ENCODE results near the gene APPBP2. TPM values are rescaled to one million over a fixed set of nuclear protein-coding genes. Genes with fewer than 3 reads are reported as not detected.
A peak's percentile ranks its signal among the peaks of the same experiment; 100 is the strongest.

Gene APPBP2
- total RNA-seq, 1 donor from 2014 or later, result 34.8 TPM

DNA sequence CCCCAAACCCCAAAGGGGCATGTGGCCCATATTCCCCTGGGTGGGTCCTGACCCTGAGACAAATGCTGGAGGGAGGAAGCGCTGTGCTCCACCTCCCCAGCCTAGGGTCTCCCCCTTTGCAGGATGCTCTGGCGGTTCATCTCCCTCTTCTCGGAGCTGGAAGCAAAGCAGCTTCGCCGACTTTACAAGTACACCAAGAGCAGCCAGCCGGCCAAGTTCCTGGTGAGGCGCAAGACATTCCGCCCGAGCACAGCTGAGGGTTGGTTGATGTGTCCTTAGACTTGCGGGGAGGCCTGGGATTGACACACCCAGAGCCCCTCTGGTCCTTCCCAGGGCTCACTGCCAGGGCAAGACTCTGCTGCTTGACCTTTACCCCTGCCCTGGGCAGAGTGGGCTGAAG lies 99.4 kb downstream of the APPBP2 start:
- TF ChIP-seq, protein P1, sequence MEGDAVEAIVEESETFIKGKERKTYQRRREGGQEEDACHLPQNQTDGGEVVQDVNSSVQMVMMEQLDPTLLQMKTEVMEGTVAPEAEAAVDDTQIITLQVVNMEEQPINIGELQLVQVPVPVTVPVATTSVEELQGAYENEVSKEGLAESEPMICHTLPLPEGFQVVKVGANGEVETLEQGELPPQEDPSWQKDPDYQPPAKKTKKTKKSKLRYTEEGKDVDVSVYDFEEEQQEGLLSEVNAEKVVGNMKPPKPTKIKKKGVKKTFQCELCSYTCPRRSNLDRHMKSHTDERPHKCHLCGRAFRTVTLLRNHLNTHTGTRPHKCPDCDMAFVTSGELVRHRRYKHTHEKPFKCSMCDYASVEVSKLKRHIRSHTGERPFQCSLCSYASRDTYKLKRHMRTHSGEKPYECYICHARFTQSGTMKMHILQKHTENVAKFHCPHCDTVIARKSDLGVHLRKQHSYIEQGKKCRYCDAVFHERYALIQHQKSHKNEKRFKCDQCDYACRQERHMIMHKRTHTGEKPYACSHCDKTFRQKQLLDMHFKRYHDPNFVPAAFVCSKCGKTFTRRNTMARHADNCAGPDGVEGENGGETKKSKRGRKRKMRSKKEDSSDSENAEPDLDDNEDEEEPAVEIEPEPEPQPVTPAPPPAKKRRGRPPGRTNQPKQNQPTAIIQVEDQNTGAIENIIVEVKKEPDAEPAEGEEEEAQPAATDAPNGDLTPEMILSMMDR (IDR thresholded peaks at IDR 0.05; ENCODE audit: unreplicated experiment), result no peak
- Mint-ChIP-seq H3K9me3 (ENCODE audit: unreplicated experiment) (no peaks in the 10 kb centered on the region), H3K4me3 (ENCODE audit: unreplicated experiment) (no peak overlapping the region), H3K36me3 (ENCODE audit: low read depth, unreplicated experiment) (no peaks in the 10 kb centered on the region), H3K4me1 (ENCODE audit: unreplicated experiment) (peaks cover 2% of the 10 kb centered on the region), H3K27me3 (ENCODE audit: unreplicated experiment) (peaks cover 3% of the 10 kb centered on the region), H3K27ac (ENCODE audit: unreplicated experiment) (no peak overlapping the region)
- DNase-seq (ENCODE audit: low spot score), result no peak

DNA sequence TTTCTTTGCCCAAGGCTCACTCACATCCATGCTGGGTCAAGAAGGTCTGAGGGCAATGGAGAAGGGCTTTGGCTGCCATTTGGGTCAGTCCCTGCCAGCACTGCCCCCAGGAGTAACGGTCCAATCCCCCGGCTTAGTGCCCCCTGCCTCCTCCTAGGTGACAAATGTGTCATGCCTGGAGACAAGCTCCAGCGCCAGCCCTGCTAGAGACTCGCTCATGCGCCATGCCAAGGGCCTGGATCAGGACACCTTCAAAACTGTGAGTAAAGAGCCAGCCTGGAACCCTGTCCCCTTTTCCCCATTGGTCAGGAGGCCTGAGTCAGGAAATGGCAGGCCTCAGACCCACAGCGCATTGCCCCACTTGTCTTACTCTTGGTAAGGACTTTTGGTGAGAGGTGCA lies 100.4 kb downstream of the APPBP2 start:
- TF ChIP-seq, protein P1 (IDR thresholded peaks at IDR 0.05; ENCODE audit: unreplicated experiment), result no peak
- DNase-seq (ENCODE audit: low spot score), result no peak
- no peaks in the 10 kb centered on the region for H3K36me3 Mint-ChIP-seq (ENCODE audit: low read depth, unreplicated experiment)
- H3K9me3 Mint-ChIP-seq (ENCODE audit: unreplicated experiment), result no peaks in the 10 kb centered on the region
- H3K4me3 Mint-ChIP-seq (ENCODE audit: unreplicated experiment), result no peak overlapping the region
- no peak overlapping the region for H3K27ac Mint-ChIP-seq (ENCODE audit: unreplicated experiment)
- peaks cover 8% of the 10 kb centered on the region for H3K27me3 Mint-ChIP-seq (ENCODE audit: unreplicated experiment)
- peaks cover 5% of the 10 kb centered on the region for H3K4me1 Mint-ChIP-seq (ENCODE audit: unreplicated experiment)

DNA sequence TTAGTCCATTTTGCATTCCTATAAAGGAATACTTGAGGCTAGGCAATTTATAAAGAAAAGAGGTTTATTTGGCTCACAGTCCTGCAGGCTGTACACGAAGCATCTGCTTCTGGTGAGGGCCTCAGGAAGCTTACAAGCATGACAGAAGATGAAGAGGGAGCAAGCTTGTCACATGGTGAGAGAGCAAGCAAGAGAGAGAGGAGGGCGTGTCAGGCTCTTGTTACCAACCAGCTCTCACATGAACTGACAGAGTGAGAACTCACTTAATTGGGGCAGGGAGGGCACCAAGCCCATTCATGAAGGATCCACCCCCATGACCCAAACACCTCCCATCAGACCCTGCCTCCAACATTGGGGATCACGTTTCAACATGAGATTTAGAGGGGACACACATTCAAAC lies 102.2 kb downstream of the APPBP2 start:
- no peak for DNase-seq (ENCODE audit: low spot score)
- Mint-ChIP-seq H3K9me3 (ENCODE audit: unreplicated experiment) (no peaks in the 10 kb centered on the region), H3K4me1 (ENCODE audit: unreplicated experiment) (peaks cover 5% of the 10 kb centered on the region), H3K27ac (ENCODE audit: unreplicated experiment) (no peak overlapping the region), H3K27me3 (ENCODE audit: unreplicated experiment) (peaks cover 8% of the 10 kb centered on the region), H3K4me3 (ENCODE audit: unreplicated experiment) (no peak overlapping the region), H3K36me3 (ENCODE audit: low read depth, unreplicated experiment) (no peaks in the 10 kb centered on the region)
- TF ChIP-seq, protein P1 (IDR thresholded peaks at IDR 0.05; ENCODE audit: unreplicated experiment), result no peak

DNA sequence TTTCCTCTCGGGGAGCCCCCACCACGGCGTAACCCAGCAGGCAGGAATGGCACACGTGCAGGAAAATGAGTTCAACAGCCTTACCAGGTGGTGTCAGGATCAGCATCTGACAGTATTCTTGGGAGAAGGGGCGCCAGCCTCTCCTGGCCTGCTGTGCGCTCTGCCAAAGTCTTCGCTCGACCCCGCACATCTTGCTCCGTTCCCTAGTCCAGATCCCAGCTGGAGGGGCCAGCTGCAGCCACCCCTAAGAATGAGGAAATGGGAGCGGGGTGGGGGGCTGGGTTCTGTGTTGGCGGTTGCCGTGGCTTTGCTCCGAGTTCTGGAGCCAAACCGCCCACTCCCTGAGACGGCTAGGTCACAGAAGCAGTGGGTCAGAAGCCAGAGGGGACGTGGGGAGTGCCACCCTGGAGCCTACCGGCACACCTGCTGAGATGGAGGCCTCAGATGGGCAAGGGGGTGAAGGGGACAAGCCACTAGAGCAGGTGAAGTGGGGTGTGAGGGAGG lies 103.8 kb downstream of the APPBP2 start, which contains the start of gene CHCT1:
TSS of gene CHCT1 (plus strand) at position 328 of the 504 bp plus-strand sequence. CDS start at position 432, 104 bp downstream.
- no peak for DNase-seq (ENCODE audit: low spot score)
- peak within 1 kb of the TSS; percentile 38 for H3K27ac Mint-ChIP-seq (ENCODE audit: unreplicated experiment)

More for the DNA sequence above, 103.8 kb downstream of the APPBP2 start, which contains the start of gene CHCT1:
- H3K9me3 Mint-ChIP-seq (ENCODE audit: unreplicated experiment), result no peaks in the 10 kb centered on the region
- H3K4me1 Mint-ChIP-seq (ENCODE audit: unreplicated experiment), result peaks cover 5% of the 10 kb centered on the region
- TF ChIP-seq, protein P1 (IDR thresholded peaks at IDR 0.05; ENCODE audit: unreplicated experiment), result no peak
- H3K27me3 Mint-ChIP-seq (ENCODE audit: unreplicated experiment), result peaks cover 8% of the 10 kb centered on the region
- peak within 1 kb of the TSS; percentile 82 for H3K4me3 Mint-ChIP-seq (ENCODE audit: unreplicated experiment)
- no peaks in the 10 kb centered on the region for H3K36me3 Mint-ChIP-seq (ENCODE audit: low read depth, unreplicated experiment)

Measured in endothelial cell (in vitro differentiated cells).